Stimulated activated effector memory CD8-positive, alpha-beta T cell treated with anti-CD3 and anti-CD28 coated beads, Interleukin-12 subunit alpha, Interleukin-12 subunit beta, amount 100 ng/mL, for 72 hours (primary cell): ENCODE data around the gene ZSCAN12.

Experiments
- ATAC-seq: fragments of 150-1000 bp; cut with Tn5 transposase; 2 replicates; pipeline ENCODE4 v1.10.0; 2021
- DNase-seq, 2 donors: peaks; one replicate each; pipeline ENCODE4 v3.0.0; 2021 to 2022; ENCODE audit warnings: low spot score in 2 of 2
- H3K27ac Mint-ChIP-seq: one replicate; pipeline ENCODE4 v1.8.0; 2022; ENCODE audit warnings: mild to moderate bottlenecking, mixed read lengths
- H3K36me3 Mint-ChIP-seq: one replicate; pipeline ENCODE4 v1.8.0; 2022; ENCODE audit warnings: mild to moderate bottlenecking, mixed read lengths
- H3K4me1 Mint-ChIP-seq: one replicate; pipeline ENCODE4 v1.8.0; 2022; ENCODE audit warnings: mixed read lengths
- H3K4me3 Mint-ChIP-seq: one replicate; pipeline ENCODE4 v1.8.0; 2022; ENCODE audit warnings: mild to moderate bottlenecking, mixed read lengths
- H3K9me3 Mint-ChIP-seq: one replicate; pipeline ENCODE4 v1.8.0; 2022; ENCODE audit warnings: mixed read lengths

Gene ZSCAN12

GRCh38 chr6:28333599-28334018 lies 65.9 kb downstream of the ZSCAN12 start:
- Mint-ChIP-seq H3K4me3 (no peak overlapping the region), H3K4me1 (peaks cover 17% of the 10 kb centered on the region), H3K27ac (no peak overlapping the region), H3K9me3 (peaks cover 4% of the 10 kb centered on the region), H3K36me3 (no peaks in the 10 kb centered on the region)
- ATAC-seq (no peak), DNase-seq (no peak)

- no peak overlapping the region for H3K27ac Mint-ChIP-seq
- no peak for DNase-seq
- no peaks in the 10 kb centered on the region for H3K36me3 Mint-ChIP-seq
- no peak overlapping the region for H3K4me3 Mint-ChIP-seq
- ATAC-seq = no peak
- peaks cover 17% of the 10 kb centered on the region for H3K4me1 Mint-ChIP-seq
- peaks cover 4% of the 10 kb centered on the region for H3K9me3 Mint-ChIP-seq
Observed at GRCh38 chr6:28333047-28333446, 66.5 kb downstream of the ZSCAN12 start.

- H3K27ac Mint-ChIP-seq = no peak overlapping the region
- peaks cover 18% of the 10 kb centered on the region for H3K9me3 Mint-ChIP-seq
- DNase-seq = no peak
- peaks cover 16% of the 10 kb centered on the region for H3K4me1 Mint-ChIP-seq
- H3K4me3 Mint-ChIP-seq = no peak overlapping the region
- ATAC-seq = no peak
- H3K36me3 Mint-ChIP-seq = no peaks in the 10 kb centered on the region
Observed at GRCh38 chr6:28330041-28330440, 69.5 kb downstream of the ZSCAN12 start.
